ENCODE data around the gene DNALI1. TPM values are rescaled to one million over a fixed set of nuclear protein-coding genes. Genes with fewer than 3 reads are reported as not detected.

Gene DNALI1
- total and polyA plus RNA-seq, 2 donors = 1.3 to 2.1 TPM

GRCh38 chr1:37605806-37606474 is 49.2 kb downstream of the DNALI1 start:
- Histone ChIP-seq H3K4me3 (ENCODE audit: low read length in 2 of 2) (no peak overlapping the region), H3K27ac (ENCODE audit: low read depth in 1 of 2, low read length in 1 of 2) (no peak overlapping the region), H3K4me1 (ENCODE audit: control insufficient read depth in 2 of 2, insufficient read depth in 2 of 2, low read length in 2 of 2) (no peaks in the 10 kb centered on the region), H3K36me3 (ENCODE audit: control insufficient read depth in 2 of 2, insufficient read depth in 2 of 2, low read length in 1 of 2) (no peaks in the 10 kb centered on the region), H3K27me3 (ENCODE audit: control insufficient read depth in 2 of 2, insufficient read depth in 1 of 2, low read length in 1 of 2) (peaks cover 0 to 13% of the 10 kb centered on the region in 2 donors), H3K9me3 (ENCODE audit: control insufficient read depth in 2 of 2, insufficient read depth in 1 of 2, low read length in 1 of 2) (no peaks in the 10 kb centered on the region)
- WGBS = 97% methylated on average over 9 of the region's 9 CpGs
- DNase-seq (ENCODE audit: low read depth in 6 of 9, low spot score in 9 of 9) = no peak

DNA sequence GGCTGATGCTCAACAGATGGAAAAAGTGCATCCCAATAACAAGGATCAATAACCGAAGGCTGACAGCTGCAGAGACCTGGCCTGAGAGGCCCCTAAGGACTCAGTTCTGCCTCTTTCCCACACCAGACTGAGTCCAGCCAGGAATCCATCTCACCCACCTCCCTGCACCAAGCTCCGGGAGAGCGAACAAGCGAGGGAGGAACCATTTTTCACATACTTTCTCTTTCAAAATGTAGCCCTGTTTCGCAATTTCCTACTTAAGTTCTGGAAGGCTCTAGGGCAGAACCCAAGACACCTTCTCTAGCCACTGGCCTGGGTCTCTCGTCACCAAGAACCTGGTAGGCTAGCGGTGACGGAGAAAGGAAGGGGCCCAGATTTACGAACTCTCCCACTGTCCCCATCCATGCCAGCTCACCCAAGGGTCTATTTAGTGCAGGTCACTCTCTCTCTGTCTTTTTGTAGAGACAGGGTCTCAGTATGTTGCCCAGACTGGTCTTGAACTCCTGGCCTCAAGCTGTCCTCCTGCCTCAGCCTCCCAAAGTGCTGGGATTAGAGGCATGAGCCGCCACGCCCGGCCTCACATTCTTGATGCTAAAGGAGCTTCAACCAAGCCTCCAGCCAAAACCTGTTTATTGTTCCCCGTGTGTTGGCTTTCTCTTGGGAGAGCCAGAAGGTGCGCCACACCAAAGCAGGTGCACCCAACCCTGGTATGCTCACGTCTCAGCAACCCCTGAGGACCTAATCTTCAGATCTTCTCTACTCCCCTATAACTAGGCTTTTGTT is 49.9 kb downstream of the DNALI1 start:
- DNase-seq (ENCODE audit: low read depth in 6 of 9, low spot score in 9 of 9) = no peak
- WGBS = 91% methylated on average over 15 of the region's 15 CpGs

DNA sequence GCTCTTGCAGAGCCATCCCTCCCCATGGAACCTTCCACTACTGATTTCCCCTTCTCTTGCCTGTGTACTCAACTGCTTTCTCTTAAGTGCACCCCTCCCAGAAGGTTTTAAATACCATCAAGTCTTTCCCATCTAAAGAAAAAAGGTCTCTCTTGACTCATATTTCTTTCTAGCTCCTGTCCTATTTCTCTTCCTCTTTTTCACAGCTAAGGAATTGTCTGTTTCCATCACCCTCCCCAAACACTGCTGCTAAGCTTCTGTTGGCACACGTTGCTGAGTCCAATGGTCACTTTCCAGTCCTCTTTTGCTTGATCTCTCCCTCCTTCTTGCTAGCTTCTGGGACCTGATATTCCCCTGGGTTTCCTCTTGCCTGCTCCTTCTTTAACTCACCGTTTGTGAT is 52.3 kb downstream of the DNALI1 start:
- WGBS = 53% methylated on average over 2 of the region's 2 CpGs
- no peaks in the 10 kb centered on the region for H3K9me3 ChIP-seq (ENCODE audit: control insufficient read depth in 2 of 2, insufficient read depth in 1 of 2, low read length in 1 of 2)
- H3K4me1 ChIP-seq (ENCODE audit: control insufficient read depth in 2 of 2, insufficient read depth in 2 of 2, low read length in 2 of 2) = no peaks in the 10 kb centered on the region
- H3K27ac ChIP-seq (ENCODE audit: low read depth in 1 of 2, low read length in 1 of 2) = no peak overlapping the region
- peaks cover 0 to 23% of the 10 kb centered on the region in 2 donors for H3K27me3 ChIP-seq (ENCODE audit: control insufficient read depth in 2 of 2, insufficient read depth in 1 of 2, low read length in 1 of 2)
- H3K4me3 ChIP-seq (ENCODE audit: low read length in 2 of 2) = no peak overlapping the region
- no peaks in the 10 kb centered on the region for H3K36me3 ChIP-seq (ENCODE audit: control insufficient read depth in 2 of 2, insufficient read depth in 2 of 2, low read length in 1 of 2)
- DNase-seq (ENCODE audit: low read depth in 6 of 9, low spot score in 9 of 9) = no peak

More for the DNA sequence above, 49.9 kb downstream of the DNALI1 start:
- Histone ChIP-seq H3K9me3 (ENCODE audit: control insufficient read depth in 2 of 2, insufficient read depth in 1 of 2, low read length in 1 of 2) (no peaks in the 10 kb centered on the region), H3K27me3 (ENCODE audit: control insufficient read depth in 2 of 2, insufficient read depth in 1 of 2, low read length in 1 of 2) (peaks cover 0 to 13% of the 10 kb centered on the region in 2 donors), H3K36me3 (ENCODE audit: control insufficient read depth in 2 of 2, insufficient read depth in 2 of 2, low read length in 1 of 2) (no peaks in the 10 kb centered on the region), H3K4me3 (ENCODE audit: low read length in 2 of 2) (no peak overlapping the region), H3K27ac (ENCODE audit: low read depth in 1 of 2, low read length in 1 of 2) (no peak overlapping the region), H3K4me1 (ENCODE audit: control insufficient read depth in 2 of 2, insufficient read depth in 2 of 2, low read length in 2 of 2) (no peaks in the 10 kb centered on the region)

DNA sequence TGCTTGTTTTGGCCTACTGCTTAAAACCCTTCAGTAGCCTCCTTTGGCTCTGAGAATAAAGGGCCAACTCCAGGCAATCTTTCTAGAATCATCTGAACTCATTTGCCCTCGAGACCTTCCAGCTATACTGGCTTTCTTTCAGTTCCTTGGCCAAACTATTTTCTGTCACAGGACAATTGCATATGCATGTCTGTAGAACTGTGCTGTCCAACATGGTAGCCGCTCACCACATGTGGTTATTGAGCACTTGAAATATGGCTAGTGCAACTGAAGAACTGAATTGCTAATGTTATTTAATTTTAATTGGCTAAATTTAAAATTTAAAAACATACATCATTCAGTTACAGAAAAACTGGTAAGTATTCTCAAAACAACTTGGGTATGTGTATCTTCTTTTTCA is 53.3 kb downstream of the DNALI1 start:
- Histone ChIP-seq H3K27me3 (ENCODE audit: control insufficient read depth in 2 of 2, insufficient read depth in 1 of 2, low read length in 1 of 2) (peaks cover 0 to 30% of the 10 kb centered on the region in 2 donors), H3K36me3 (ENCODE audit: control insufficient read depth in 2 of 2, insufficient read depth in 2 of 2, low read length in 1 of 2) (no peaks in the 10 kb centered on the region), H3K4me1 (ENCODE audit: control insufficient read depth in 2 of 2, insufficient read depth in 2 of 2, low read length in 2 of 2) (no peaks in the 10 kb centered on the region), H3K4me3 (ENCODE audit: low read length in 2 of 2) (no peak overlapping the region), H3K27ac (ENCODE audit: low read depth in 1 of 2, low read length in 1 of 2) (no peak overlapping the region), H3K9me3 (ENCODE audit: control insufficient read depth in 2 of 2, insufficient read depth in 1 of 2, low read length in 1 of 2) (no peaks in the 10 kb centered on the region)
- 89% methylated on average over 2 of the region's 2 CpGs for WGBS
- DNase-seq (ENCODE audit: low read depth in 6 of 9, low spot score in 9 of 9) = no peak

DNA sequence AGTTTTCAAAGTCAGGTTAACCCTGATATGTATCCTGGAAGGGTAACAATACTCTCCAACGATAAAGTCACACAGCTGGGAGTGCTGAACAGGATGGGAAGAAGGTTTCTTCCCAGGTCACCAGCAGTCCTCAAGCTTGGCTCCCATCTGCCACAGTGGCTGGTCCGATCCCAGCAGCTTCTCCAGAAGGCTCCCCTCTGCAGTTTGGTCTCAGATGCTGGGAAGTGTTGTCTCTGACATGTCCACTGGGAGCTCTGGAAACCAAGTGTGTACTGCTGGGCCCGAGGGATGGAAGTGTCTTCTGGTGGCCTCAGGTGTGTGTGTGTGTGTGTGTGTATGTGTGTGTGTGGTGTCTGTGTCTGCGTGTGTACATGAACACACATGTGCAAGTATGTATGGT is 55.4 kb downstream of the DNALI1 start:
- 90% methylated on average over 4 of the region's 4 CpGs for WGBS
- Histone ChIP-seq H3K36me3 (ENCODE audit: control insufficient read depth in 2 of 2, insufficient read depth in 2 of 2, low read length in 1 of 2) (no peaks in the 10 kb centered on the region), H3K27me3 (ENCODE audit: control insufficient read depth in 2 of 2, insufficient read depth in 1 of 2, low read length in 1 of 2) (peaks cover 0 to 39% of the 10 kb centered on the region in 2 donors), H3K4me1 (ENCODE audit: control insufficient read depth in 2 of 2, insufficient read depth in 2 of 2, low read length in 2 of 2) (no peaks in the 10 kb centered on the region), H3K9me3 (ENCODE audit: control insufficient read depth in 2 of 2, insufficient read depth in 1 of 2, low read length in 1 of 2) (no peaks in the 10 kb centered on the region), H3K27ac (ENCODE audit: low read depth in 1 of 2, low read length in 1 of 2) (no peak overlapping the region), H3K4me3 (ENCODE audit: low read length in 2 of 2) (no peak overlapping the region)
- no peak for DNase-seq (ENCODE audit: low read depth in 6 of 9, low spot score in 9 of 9)

DNA sequence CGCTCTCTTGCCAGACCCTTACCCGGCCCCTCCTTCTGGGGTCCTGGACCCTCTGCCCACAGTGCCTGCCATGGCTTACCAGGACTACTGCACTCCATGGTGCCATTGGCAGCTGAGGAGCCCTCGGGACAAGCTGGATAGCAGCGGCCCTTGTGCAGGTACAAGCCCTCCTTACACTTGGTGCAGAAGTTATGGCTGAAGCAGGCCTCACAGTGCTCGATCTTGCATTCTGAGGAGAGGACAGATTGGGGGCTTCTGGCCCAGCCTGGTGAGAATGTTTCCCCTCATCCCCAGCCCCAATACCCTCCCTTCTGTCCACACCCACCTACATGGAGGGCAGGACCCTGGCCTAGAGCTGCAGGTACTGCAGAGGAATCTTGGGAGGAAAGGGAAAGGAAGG is 57.4 kb downstream of the DNALI1 start:
- 93% methylated on average over 5 of the region's 5 CpGs for WGBS
- H3K36me3 ChIP-seq (ENCODE audit: control insufficient read depth in 2 of 2, insufficient read depth in 2 of 2, low read length in 1 of 2) = no peaks in the 10 kb centered on the region
- DNase-seq (ENCODE audit: low read depth in 6 of 9, low spot score in 9 of 9) = no peak
- H3K27me3 ChIP-seq (ENCODE audit: control insufficient read depth in 2 of 2, insufficient read depth in 1 of 2, low read length in 1 of 2) = peaks cover 0 to 37% of the 10 kb centered on the region in 2 donors
- H3K27ac ChIP-seq (ENCODE audit: low read depth in 1 of 2, low read length in 1 of 2) = no peak overlapping the region
- no peaks in the 10 kb centered on the region for H3K9me3 ChIP-seq (ENCODE audit: control insufficient read depth in 2 of 2, insufficient read depth in 1 of 2, low read length in 1 of 2)
- H3K4me3 ChIP-seq (ENCODE audit: low read length in 2 of 2) = no peak overlapping the region
- H3K4me1 ChIP-seq (ENCODE audit: control insufficient read depth in 2 of 2, insufficient read depth in 2 of 2, low read length in 2 of 2) = no peaks in the 10 kb centered on the region

DNA sequence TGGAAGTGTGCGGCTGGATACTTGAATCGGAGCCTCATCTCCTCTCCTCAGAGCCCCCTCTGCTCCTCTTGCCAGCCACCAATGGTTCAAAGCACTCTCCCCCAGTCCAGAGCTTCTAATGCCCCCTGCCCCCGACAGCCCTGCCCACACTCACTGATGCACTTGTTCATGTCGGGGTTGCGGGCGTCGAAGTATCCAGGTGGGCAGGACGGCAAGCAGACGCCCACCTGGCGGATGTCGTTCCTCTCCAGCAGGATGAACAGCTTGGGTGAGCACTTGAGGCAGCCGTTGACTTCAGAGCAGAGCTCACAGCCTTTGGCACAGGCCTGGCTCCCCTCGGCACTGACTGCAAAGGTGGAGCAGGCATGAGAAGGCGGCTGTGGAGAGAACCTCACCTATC is 59.6 kb downstream of the DNALI1 start:
- Histone ChIP-seq H3K4me3 (ENCODE audit: low read length in 2 of 2) (no peak overlapping the region), H3K27ac (ENCODE audit: low read depth in 1 of 2, low read length in 1 of 2) (no peak overlapping the region), H3K27me3 (ENCODE audit: control insufficient read depth in 2 of 2, insufficient read depth in 1 of 2, low read length in 1 of 2) (peaks cover 0 to 37% of the 10 kb centered on the region in 2 donors), H3K9me3 (ENCODE audit: control insufficient read depth in 2 of 2, insufficient read depth in 1 of 2, low read length in 1 of 2) (no peaks in the 10 kb centered on the region), H3K36me3 (ENCODE audit: control insufficient read depth in 2 of 2, insufficient read depth in 2 of 2, low read length in 1 of 2) (no peaks in the 10 kb centered on the region), H3K4me1 (ENCODE audit: control insufficient read depth in 2 of 2, insufficient read depth in 2 of 2, low read length in 2 of 2) (no peaks in the 10 kb centered on the region)
- 88% methylated on average over 14 of the region's 14 CpGs for WGBS
- no peak for DNase-seq (ENCODE audit: low read depth in 6 of 9, low spot score in 9 of 9)

Other genes starting within 250 kb of the DNALI1 start
- gene ZC3H12A, start 82.4 kb upstream of the DNALI1 start, total RNA-seq = 7.9 TPM
- 11.7 TPM for gene ZC3H12A, start 82.4 kb upstream of the DNALI1 start, polyA plus RNA-seq
- gene MEAF6, start 42.2 kb upstream of the DNALI1 start, total RNA-seq = 57.4 TPM
- gene MEAF6, start 42.2 kb upstream of the DNALI1 start, polyA plus RNA-seq = 107 TPM
- 9.1 TPM for gene SNIP1, start 2.6 kb upstream of the DNALI1 start, total RNA-seq
- 9.9 TPM for gene SNIP1, start 2.6 kb upstream of the DNALI1 start, polyA plus RNA-seq
- 73.8 TPM for gene GNL2, start 39.0 kb downstream of the DNALI1 start, total RNA-seq
- gene GNL2, start 39.0 kb downstream of the DNALI1 start, polyA plus RNA-seq = 56.6 TPM
- not detected for gene RSPO1, start 78.0 kb downstream of the DNALI1 start, total RNA-seq
- 0.02 TPM for gene RSPO1, start 78.0 kb downstream of the DNALI1 start, polyA plus RNA-seq
- 12.6 TPM for gene CDCA8, start 135.6 kb downstream of the DNALI1 start, total RNA-seq
- 5.8 TPM for gene CDCA8, start 135.6 kb downstream of the DNALI1 start, polyA plus RNA-seq
- gene EPHA10, start 208.2 kb downstream of the DNALI1 start, total RNA-seq = 0.14 TPM
- 0.32 TPM for gene EPHA10, start 208.2 kb downstream of the DNALI1 start, polyA plus RNA-seq
- 1.5 TPM for gene MANEAL, start 236.9 kb downstream of the DNALI1 start, total RNA-seq
- gene MANEAL, start 236.9 kb downstream of the DNALI1 start, polyA plus RNA-seq = 1.8 TPM

All from thymus (tissue), 11 donors.